ENCODE measurements around the gene DNAH11. TPM values are rescaled to one million over a fixed set of nuclear protein-coding genes. Genes with fewer than 3 reads are reported as not detected.

Gene DNAH11
- total RNA-seq, 2 donors from 2014 or later, result 1.6 to 13.3 TPM

- Histone ChIP-seq H3K4me3 (no peak overlapping the region), H3K4me1 (replicated peaks) (no peaks in the 10 kb centered on the region), H3K27ac (no peak overlapping the region), H3K9me3 (no peaks in the 10 kb centered on the region), H3K36me3 (no peaks in the 10 kb centered on the region), H3K27me3 (replicated peaks; ENCODE audit: insufficient read depth) (no peaks in the 10 kb centered on the region)
- TF ChIP-seq POLR2AphosphoS5 (IDR thresholded peaks at IDR 0.05), result no peak
- TF ChIP-seq, protein P1, sequence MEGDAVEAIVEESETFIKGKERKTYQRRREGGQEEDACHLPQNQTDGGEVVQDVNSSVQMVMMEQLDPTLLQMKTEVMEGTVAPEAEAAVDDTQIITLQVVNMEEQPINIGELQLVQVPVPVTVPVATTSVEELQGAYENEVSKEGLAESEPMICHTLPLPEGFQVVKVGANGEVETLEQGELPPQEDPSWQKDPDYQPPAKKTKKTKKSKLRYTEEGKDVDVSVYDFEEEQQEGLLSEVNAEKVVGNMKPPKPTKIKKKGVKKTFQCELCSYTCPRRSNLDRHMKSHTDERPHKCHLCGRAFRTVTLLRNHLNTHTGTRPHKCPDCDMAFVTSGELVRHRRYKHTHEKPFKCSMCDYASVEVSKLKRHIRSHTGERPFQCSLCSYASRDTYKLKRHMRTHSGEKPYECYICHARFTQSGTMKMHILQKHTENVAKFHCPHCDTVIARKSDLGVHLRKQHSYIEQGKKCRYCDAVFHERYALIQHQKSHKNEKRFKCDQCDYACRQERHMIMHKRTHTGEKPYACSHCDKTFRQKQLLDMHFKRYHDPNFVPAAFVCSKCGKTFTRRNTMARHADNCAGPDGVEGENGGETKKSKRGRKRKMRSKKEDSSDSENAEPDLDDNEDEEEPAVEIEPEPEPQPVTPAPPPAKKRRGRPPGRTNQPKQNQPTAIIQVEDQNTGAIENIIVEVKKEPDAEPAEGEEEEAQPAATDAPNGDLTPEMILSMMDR (IDR thresholded peaks at IDR 0.05), result no peak
- TF ChIP-seq POLR2A (IDR thresholded peaks at IDR 0.05), result no peak
- no peak for DNase-seq (ENCODE audit: low spot score)
- WGBS, result 78% methylated on average over 3 of the region's 3 CpGs
- intact Hi-C loops (cut with DNase I), result no loop called here
Measured at GRCh38 chr7:21702303-21702702, 159.5 kb downstream of the DNAH11 start.

GRCh38 chr7:21704359-21704758 lies 161.5 kb downstream of the DNAH11 start:
- 54% methylated on average over 4 of the region's 4 CpGs for WGBS
- Histone ChIP-seq H3K27ac (no peak overlapping the region), H3K9me3 (no peaks in the 10 kb centered on the region), H3K4me3 (no peak overlapping the region), H3K36me3 (no peaks in the 10 kb centered on the region), H3K27me3 (replicated peaks; ENCODE audit: insufficient read depth) (no peaks in the 10 kb centered on the region), H3K4me1 (replicated peaks) (no peaks in the 10 kb centered on the region)
- no peak for TF ChIP-seq POLR2AphosphoS5 (IDR thresholded peaks at IDR 0.05)
- no peak for TF ChIP-seq POLR2A (IDR thresholded peaks at IDR 0.05)
- TF ChIP-seq, protein P1 (IDR thresholded peaks at IDR 0.05), result no peak
- intact Hi-C loops (cut with DNase I), result no loop called here
- no peak for DNase-seq (ENCODE audit: low spot score)

DNA sequence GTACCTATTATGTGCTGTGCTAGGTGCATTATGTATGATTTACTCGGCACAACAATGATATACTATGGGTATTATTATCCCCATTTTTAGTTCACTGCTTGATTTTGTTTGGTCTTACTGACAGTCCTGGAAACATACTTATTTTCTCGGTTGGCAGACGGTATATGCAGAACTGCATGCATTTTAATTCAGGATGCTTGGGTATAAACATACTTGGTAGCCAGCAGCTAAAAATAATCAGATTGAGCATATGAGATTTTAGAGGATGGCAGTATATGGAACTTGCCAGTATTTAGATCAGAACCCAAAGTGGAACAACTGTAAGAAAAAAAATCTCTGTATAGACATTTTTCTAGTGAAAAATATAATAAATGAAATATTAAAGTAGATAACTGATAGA lies 163.3 kb downstream of the DNAH11 start:
- TF ChIP-seq POLR2AphosphoS5 (IDR thresholded peaks at IDR 0.05) (no peak), POLR2A (IDR thresholded peaks at IDR 0.05) (no peak)
- TF ChIP-seq, protein P1 (IDR thresholded peaks at IDR 0.05), result no peak
- H3K27me3 ChIP-seq (replicated peaks; ENCODE audit: insufficient read depth), result no peaks in the 10 kb centered on the region

GRCh38 chr7:21707566-21707965 lies 164.7 kb downstream of the DNAH11 start:
- no peaks in the 10 kb centered on the region for H3K4me1 ChIP-seq (replicated peaks)
- 88% methylated on average over 7 of the region's 7 CpGs for WGBS
- H3K27me3 ChIP-seq (replicated peaks; ENCODE audit: insufficient read depth), result no peaks in the 10 kb centered on the region
- no peaks in the 10 kb centered on the region for H3K36me3 ChIP-seq
- DNase-seq (ENCODE audit: low spot score), result no peak
- no peaks in the 10 kb centered on the region for H3K9me3 ChIP-seq
- no peak overlapping the region for H3K4me3 ChIP-seq
- intact Hi-C loops (cut with DNase I), result no loop called here
- no peak for TF ChIP-seq POLR2AphosphoS5 (IDR thresholded peaks at IDR 0.05)
- no peak for TF ChIP-seq POLR2A (IDR thresholded peaks at IDR 0.05)
- TF ChIP-seq, protein P1 (IDR thresholded peaks at IDR 0.05), result no peak
- no peak overlapping the region for H3K27ac ChIP-seq

More for the DNA sequence above, 163.3 kb downstream of the DNAH11 start:
- 91% methylated on average over 3 of the region's 3 CpGs for WGBS
- Histone ChIP-seq H3K27ac (no peak overlapping the region), H3K4me1 (replicated peaks) (no peaks in the 10 kb centered on the region), H3K4me3 (no peak overlapping the region), H3K9me3 (no peaks in the 10 kb centered on the region), H3K36me3 (no peaks in the 10 kb centered on the region)
- no peak for DNase-seq (ENCODE audit: low spot score)
- intact Hi-C loops (cut with DNase I), result no loop called here

GRCh38 chr7:21708096-21708495 lies 165.3 kb downstream of the DNAH11 start:
- no peaks in the 10 kb centered on the region for H3K4me1 ChIP-seq (replicated peaks)
- WGBS, result 90% methylated on average over 6 of the region's 6 CpGs
- no peak overlapping the region for H3K4me3 ChIP-seq
- no peaks in the 10 kb centered on the region for H3K9me3 ChIP-seq
- H3K36me3 ChIP-seq, result no peaks in the 10 kb centered on the region
- no peaks in the 10 kb centered on the region for H3K27me3 ChIP-seq (replicated peaks; ENCODE audit: insufficient read depth)
- TF ChIP-seq POLR2A (IDR thresholded peaks at IDR 0.05), result no peak
- TF ChIP-seq, protein P1 (IDR thresholded peaks at IDR 0.05), result no peak
- no peak for TF ChIP-seq POLR2AphosphoS5 (IDR thresholded peaks at IDR 0.05)
- H3K27ac ChIP-seq, result no peak overlapping the region
- no peak for DNase-seq (ENCODE audit: low spot score)
- intact Hi-C loops (cut with DNase I), result no loop called here

Data from prostate gland (tissue), 2 donors.